HG03565 (cell line): ENCODE results near the gene NPR2.
A peak's percentile ranks its signal among the peaks of the same experiment; 100 is the strongest.

Experiments used
- ATAC-seq: cut with Tn5 transposase; IDR thresholded peaks from one replicate; pipeline ENCODE4 v1.9.1; 2021; ENCODE audit warnings: mild to moderate bottlenecking, moderate library complexity; ENCODE audit not compliant: unreplicated experiment

Gene NPR2

DNA sequence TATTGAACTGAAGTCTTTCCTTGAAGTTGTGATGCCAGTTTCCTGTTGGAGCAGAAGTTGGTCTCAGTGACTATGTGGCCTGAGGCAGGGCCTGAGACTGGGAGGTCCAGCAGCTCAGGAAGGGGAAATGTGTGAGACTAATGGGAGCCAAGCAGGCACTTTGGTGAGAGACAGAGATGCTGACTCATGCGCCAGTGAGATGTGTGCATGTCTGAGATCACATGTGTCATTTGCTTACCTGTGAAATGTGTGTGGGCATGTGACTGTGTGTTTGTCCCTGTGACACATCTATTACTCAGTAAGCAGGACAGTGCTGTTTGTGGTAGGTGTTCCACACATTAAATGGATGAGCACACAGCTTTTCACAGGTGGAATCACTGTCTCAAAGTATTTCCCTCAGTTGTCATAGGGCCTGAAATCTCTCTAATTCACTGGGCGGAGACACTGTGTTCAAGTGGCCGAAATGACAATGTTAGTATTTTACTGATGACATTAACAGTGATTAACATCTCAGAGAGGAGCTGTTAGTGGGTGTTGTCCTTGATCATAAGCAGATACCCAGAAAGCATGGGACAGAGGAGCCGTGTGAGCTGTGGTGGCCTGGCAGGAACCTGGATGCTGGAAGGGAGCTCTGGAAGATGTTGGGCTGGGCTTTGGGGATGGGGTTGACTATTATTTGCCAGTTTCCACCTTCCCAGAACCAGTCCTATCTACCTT is 7.4 kb downstream of the NPR2 start:
- ATAC-seq: peak; percentile 67

GRCh38 chr9:35800530-35800929 is 9.1 kb downstream of the NPR2 start:
- ATAC-seq: no peak

- no peak for ATAC-seq
Measured at GRCh38 chr9:35801328-35802128, 10.1 kb downstream of the NPR2 start.

- no peak for ATAC-seq
Measured at GRCh38 chr9:35806101-35806500, 14.7 kb downstream of the NPR2 start.

GRCh38 chr9:35808433-35808832 is 17.0 kb downstream of the NPR2 start:
- no peak for ATAC-seq

GRCh38 chr9:35810122-35810521 is 18.7 kb downstream of the NPR2 start:
- no peak for ATAC-seq

DNA sequence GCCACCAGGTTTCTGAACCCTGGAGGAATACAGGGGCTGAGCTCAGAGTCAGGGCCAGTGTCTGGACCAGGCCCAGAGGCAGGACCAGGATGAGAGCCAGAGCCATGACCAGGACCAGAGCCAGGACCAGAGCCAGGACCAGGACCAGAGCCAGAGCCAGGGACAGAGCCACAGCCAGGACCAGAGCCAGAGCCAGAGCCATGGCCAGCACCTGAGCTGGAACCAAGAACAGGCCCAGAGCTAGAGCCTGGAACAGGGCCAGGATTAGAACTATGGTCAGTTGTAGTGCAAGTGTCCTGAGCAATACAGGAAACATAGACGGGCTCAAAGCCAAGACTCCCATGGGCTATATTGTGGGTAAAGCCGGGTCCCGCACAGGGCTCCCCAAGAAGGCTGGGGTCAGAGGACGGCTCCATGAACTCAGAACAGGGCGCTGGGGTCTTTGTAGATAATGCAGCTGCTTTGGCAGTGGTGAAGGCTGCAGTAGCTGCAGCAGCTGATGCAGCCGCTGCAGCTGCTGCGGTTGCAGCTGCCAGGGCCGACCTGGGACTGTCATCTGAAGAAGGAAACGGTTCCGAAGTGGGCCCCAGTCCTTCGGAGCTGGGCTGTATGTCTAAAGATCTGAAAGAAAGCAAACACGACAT is 20.1 kb downstream of the NPR2 start:
- no peak for ATAC-seq

- peak; percentile 66 for ATAC-seq
Measured at GRCh38 chr9:35812025-35812602, 20.7 kb downstream of the NPR2 start, which contains the start of gene SPAG8. TSS of gene SPAG8 (minus strand) at chr9:35812262. CDS start at chr9:35812147, 115 bp downstream.

GRCh38 chr9:35813434-35814105 is 22.2 kb downstream of the NPR2 start:
- no peak for ATAC-seq

GRCh38 chr9:35814106-35814840 is 22.9 kb downstream of the NPR2 start:
- ATAC-seq: peak; percentile 9

- peak; percentile 57 for ATAC-seq
Measured at GRCh38 chr9:35814841-35815543, 23.6 kb downstream of the NPR2 start, which contains the start of gene HINT2. TSS of gene HINT2 (minus strand) at chr9:35815042. CDS start at chr9:35814979, 63 bp downstream.

- no peak for ATAC-seq
Measured at GRCh38 chr9:35816708-35817107, 25.3 kb downstream of the NPR2 start.

- ATAC-seq: no peak
Measured at GRCh38 chr9:35818341-35818740, 26.9 kb downstream of the NPR2 start.

GRCh38 chr9:35820076-35820475 is 28.7 kb downstream of the NPR2 start:
- ATAC-seq: no peak

DNA sequence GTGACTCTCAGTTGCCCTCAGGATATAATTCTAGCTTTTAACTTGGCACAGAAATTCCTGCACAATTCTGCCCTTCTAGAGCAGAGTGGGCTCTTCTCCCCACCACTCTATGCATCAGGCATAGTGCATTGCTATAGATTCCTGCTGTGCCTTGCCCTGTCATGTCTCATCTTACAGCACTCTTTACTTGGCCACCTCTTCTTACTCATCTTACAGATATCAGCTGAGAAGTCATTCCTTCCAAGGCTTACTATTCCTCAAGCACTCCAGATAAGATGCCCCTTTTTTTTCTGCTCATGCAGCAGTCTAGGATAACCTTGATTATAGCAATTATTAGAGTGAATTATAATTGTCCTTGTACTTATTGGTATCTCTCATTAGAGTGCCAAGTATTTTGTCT is 31.5 kb downstream of the NPR2 start:
- no peak for ATAC-seq

GRCh38 chr9:35826071-35826701 is 34.8 kb downstream of the NPR2 start:
- ATAC-seq: peak; percentile 35

DNA sequence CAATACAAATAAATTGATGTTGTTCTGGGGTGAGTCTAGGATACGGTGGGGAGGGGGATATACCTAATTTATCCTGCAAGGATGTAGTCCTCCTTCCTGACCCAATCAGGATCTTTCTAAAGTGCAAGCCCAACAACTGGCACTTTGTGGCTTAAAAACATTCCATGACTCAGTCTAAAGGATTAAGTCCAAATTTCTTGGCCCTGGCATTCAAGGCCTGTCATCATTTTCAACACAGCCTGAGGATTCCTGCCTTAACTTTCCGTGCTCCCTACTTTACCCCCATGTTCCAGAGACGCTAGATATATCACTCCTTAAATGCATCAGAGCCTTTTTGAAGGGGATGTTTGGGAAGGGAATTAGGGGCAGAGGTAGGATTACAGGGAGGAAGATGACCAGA is 36.1 kb downstream of the NPR2 start:
- ATAC-seq: no peak

DNA sequence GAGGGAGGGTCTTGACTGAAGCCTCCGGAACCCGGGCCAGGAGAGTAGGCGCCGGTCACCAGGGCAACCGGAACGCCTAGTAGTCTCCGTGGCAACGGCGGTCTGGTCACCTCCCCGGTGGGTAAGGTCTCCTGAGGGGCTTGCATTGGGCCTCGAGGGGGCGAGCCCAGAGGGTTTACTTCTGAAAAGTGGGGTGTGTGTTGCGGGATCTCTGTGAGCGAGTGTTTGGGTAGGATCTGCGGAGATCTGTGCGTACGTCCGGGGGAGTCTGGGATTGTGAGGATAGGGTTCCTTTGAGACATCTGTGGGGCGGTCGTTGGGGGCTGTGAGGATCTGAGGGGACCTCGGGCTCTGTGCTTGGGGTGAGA is 37.3 kb downstream of the NPR2 start, which contains the start of gene FAM221B:
Gene FAM221B, minus strand, starts transcription at position 17 of the 368 bp plus-strand sequence. CDS start 2,571 bp downstream, outside the sequence.
- ATAC-seq: no peak
